ENCODE measurements around the gene KRT81.

KRT81 gene

GRCh38 chr12:52251367-52252051 is 39.8 kb downstream of the KRT81 start:
- no peak for DNase-seq (ENCODE audit: low read depth)
- no peak overlapping the region for H3K4me3 ChIP-seq (ENCODE audit: low read depth, low read length)

GRCh38 chr12:52250048-52250990 is 41.0 kb downstream of the KRT81 start:
- no peak overlapping the region for H3K4me3 ChIP-seq (ENCODE audit: low read depth, low read length)
- DNase-seq (ENCODE audit: low read depth): no peak
- TF ChIP-seq CTCF (IDR thresholded peaks at IDR 0.05; ENCODE audit: low read depth, low read length) (no peak), MAX (IDR thresholded peaks at IDR 0.05; ENCODE audit: low read depth, low read length) (no peak), MYC (IDR thresholded peaks at IDR 0.05; ENCODE audit: low read depth, low read length) (no peak), POLR2A (IDR thresholded peaks at IDR 0.05; ENCODE audit: extremely low read depth, insufficient read length) (no peak)

More at GRCh38 chr12:52251367-52252051, 39.8 kb downstream of the KRT81 start:
- TF ChIP-seq MYC (IDR thresholded peaks at IDR 0.05; ENCODE audit: low read depth, low read length) (no peak), POLR2A (IDR thresholded peaks at IDR 0.05; ENCODE audit: extremely low read depth, insufficient read length) (no peak), CTCF (IDR thresholded peaks at IDR 0.05; ENCODE audit: low read depth, low read length) (no peak), MAX (IDR thresholded peaks at IDR 0.05; ENCODE audit: low read depth, low read length) (no peak)

GRCh38 chr12:52249511-52250047 is 41.8 kb downstream of the KRT81 start:
- DNase-seq (ENCODE audit: low read depth): no peak
- H3K4me3 ChIP-seq (ENCODE audit: low read depth, low read length): no peak overlapping the region
- no peak for TF ChIP-seq CTCF (IDR thresholded peaks at IDR 0.05; ENCODE audit: low read depth, low read length)

- DNase-seq (ENCODE audit: low read depth): no peak
Observed at GRCh38 chr12:52248541-52249461, 42.5 kb downstream of the KRT81 start.

More at GRCh38 chr12:52248541-52249461, 42.5 kb downstream of the KRT81 start:
- no peak overlapping the region for H3K4me3 ChIP-seq (ENCODE audit: low read depth, low read length)
- no peak for TF ChIP-seq CTCF (IDR thresholded peaks at IDR 0.05; ENCODE audit: low read depth, low read length)
- no peak for TF ChIP-seq MAX (IDR thresholded peaks at IDR 0.05; ENCODE audit: low read depth, low read length)
- no peak for TF ChIP-seq POLR2A (IDR thresholded peaks at IDR 0.05; ENCODE audit: extremely low read depth, insufficient read length)
- no peak for TF ChIP-seq MYC (IDR thresholded peaks at IDR 0.05; ENCODE audit: low read depth, low read length)

Data from NB4 (cell line).